GM19467 (cell line): ENCODE measurements around the gene HOXB3.

Experiments used
- ATAC-seq: cut with Tn5 transposase; IDR thresholded peaks from one replicate; pipeline ENCODE4 v1.9.1; 2021; ENCODE audit warnings: mild to moderate bottlenecking, moderate library complexity; ENCODE audit not compliant: unreplicated experiment

Gene HOXB3

GRCh38 chr17:48559840-48560817 is 29.9 kb downstream of the HOXB3 start:
- no peak for ATAC-seq

GRCh38 chr17:48559122-48559839 is 30.8 kb downstream of the HOXB3 start:
- no peak for ATAC-seq

- ATAC-seq: no peak
Observed at GRCh38 chr17:48558831-48559121, 31.3 kb downstream of the HOXB3 start.

GRCh38 chr17:48558057-48558830 is 31.8 kb downstream of the HOXB3 start:
- ATAC-seq: no peak

- no peak for ATAC-seq
Observed at GRCh38 chr17:48556576-48557401, 33.3 kb downstream of the HOXB3 start.

GRCh38 chr17:48556229-48556575 is 33.8 kb downstream of the HOXB3 start:
- ATAC-seq: no peak

GRCh38 chr17:48555258-48556228 is 34.5 kb downstream of the HOXB3 start:
- no peak for ATAC-seq

GRCh38 chr17:48554412-48555257 is 35.4 kb downstream of the HOXB3 start:
- ATAC-seq: no peak

GRCh38 chr17:48553826-48554225 is 36.2 kb downstream of the HOXB3 start:
- no peak for ATAC-seq

GRCh38 chr17:48553190-48553547 is 36.9 kb downstream of the HOXB3 start:
- ATAC-seq: no peak

GRCh38 chr17:48552466-48553189 is 37.4 kb downstream of the HOXB3 start:
- no peak for ATAC-seq

GRCh38 chr17:48551596-48552465 is 38.2 kb downstream of the HOXB3 start:
- ATAC-seq: no peak

- no peak for ATAC-seq
Observed at GRCh38 chr17:48551214-48551555, 38.9 kb downstream of the HOXB3 start.

GRCh38 chr17:48550502-48551213 is 39.4 kb downstream of the HOXB3 start:
- no peak for ATAC-seq

GRCh38 chr17:48549914-48550501 is 40.0 kb downstream of the HOXB3 start:
- no peak for ATAC-seq

GRCh38 chr17:48549281-48549630 is 40.8 kb downstream of the HOXB3 start:
- ATAC-seq: no peak
